Dedifferentiated amniotic fluid mesenchymal stem cell (primary cell): Measurements from ENCODE around the gene C2orf72.

Source experiments
- DNase-seq: peaks from one replicate; pipeline ENCODE4 v3.0.0-alpha.2; 2016; ENCODE audit errors: extremely low spot score

Gene C2orf72

GRCh38 chr2:231069379-231070054 lies 32.2 kb downstream of the C2orf72 start:
- DNase-seq: no peak

GRCh38 chr2:231084565-231084964 lies 47.2 kb downstream of the C2orf72 start:
- no peak for DNase-seq

GRCh38 chr2:231088754-231089153 lies 51.4 kb downstream of the C2orf72 start:
- no peak for DNase-seq

GRCh38 chr2:231093933-231094332 lies 56.6 kb downstream of the C2orf72 start:
- DNase-seq: no peak

GRCh38 chr2:231094736-231095346 lies 57.5 kb downstream of the C2orf72 start:
- DNase-seq: no peak
